ENCODE results near the gene PATL1.

The PATL1 gene

GRCh38 chr11:59669611-59670009 is 773 bp upstream of the PATL1 start (continued):
- TF ChIP-seq OVOL3 (tag by site-specific recombination; IDR thresholded peaks at IDR 0.05) (no peak), HOXA7 (CRISPR knock-in tag; IDR thresholded peaks at IDR 0.05; ENCODE audit: borderline replicate concordance) (no peak), REPIN1 (tag by site-specific recombination; IDR thresholded peaks at IDR 0.05; ENCODE audit: low read depth) (no peak), KLF16 (tag by site-specific recombination; IDR thresholded peaks at IDR 0.05) (no peak), ZNF510 (tag by site-specific recombination; IDR thresholded peaks at IDR 0.05; ENCODE audit: insufficient replicate concordance) (no peak), ZNF529 (tag by site-specific recombination; IDR thresholded peaks at IDR 0.05; ENCODE audit: insufficient replicate concordance) (no peak), WT1 (tag by site-specific recombination; IDR thresholded peaks at IDR 0.05) (no peak), ZNF248 (tag by site-specific recombination; IDR thresholded peaks at IDR 0.05) (no peak), ZNF221 (tag by site-specific recombination; IDR thresholded peaks at IDR 0.05; ENCODE audit: borderline replicate concordance) (no peak), ZNF658 (tag by site-specific recombination; IDR thresholded peaks at IDR 0.05) (no peak), KLF10 (tag by site-specific recombination; IDR thresholded peaks at IDR 0.05) (no peak), ZNF362 (tag by site-specific recombination; IDR thresholded peaks at IDR 0.05) (0 out of 2 replicates have a peak, but pooled peaks have one; percentile 10), HOXD13 (CRISPR knock-in tag; IDR thresholded peaks at IDR 0.05; ENCODE audit: borderline replicate concordance) (no peak), ZNF629 (tag by site-specific recombination; IDR thresholded peaks at IDR 0.05) (no peak), ZNF2 (tag by site-specific recombination; IDR thresholded peaks at IDR 0.05) (no peak), MZF1 (tag by site-specific recombination; IDR thresholded peaks at IDR 0.05; ENCODE audit: borderline replicate concordance) (no peak), ZNF18 (tag by site-specific recombination; IDR thresholded peaks at IDR 0.05) (no peak), ZNF660 (tag by site-specific recombination; IDR thresholded peaks at IDR 0.05) (no peak), BCL11A (tag by site-specific recombination; IDR thresholded peaks at IDR 0.05; ENCODE audit: low read depth) (no peak), PRDM1 (tag by site-specific recombination; IDR thresholded peaks at IDR 0.05) (no peak), ZNF266 (tag by site-specific recombination; IDR thresholded peaks at IDR 0.05; ENCODE audit: low read depth) (no peak), ZFP69B (tag by site-specific recombination; IDR thresholded peaks at IDR 0.05) (no peak), ZFP3 (tag by site-specific recombination; IDR thresholded peaks at IDR 0.05; ENCODE audit: low read depth) (no peak), ZBTB6 (tag by site-specific recombination; IDR thresholded peaks at IDR 0.05) (no peak)

GRCh38 chr11:59668188-59668949 is 468 bp downstream of the PATL1 start:
- H3K9me3 ChIP-seq (ENCODE audit: control insufficient read depth, insufficient read depth, low read depth, low read length), result no peaks in the 10 kb centered on the region
- peak overlapping the region; percentile 28; the same call in 1 of the 2 replicates for H3K27ac ChIP-seq (ENCODE audit: extremely low read depth, low read depth, low read length)
- POLR2A ChIA-PET, result interaction anchor here (0.6 to 1.8 kb wide), 17 partner anchors 9 to 131 kb away, joined by 3 to 39 read pairs (median 4); partner anchors contain the start of genes OSBP and STX3
- no peaks in the 10 kb centered on the region for H3K4me1 ChIP-seq (ENCODE audit: control insufficient read depth, insufficient read depth, low read length)
- peaks cover 24 to 35% of the 10 kb centered on the region in 2 experiments for H3K36me3 ChIP-seq (ENCODE audit: control insufficient read depth in 2 of 2, insufficient read depth in 1 of 2, low read length in 2 of 2)
- peak overlapping the region; percentile 80 for H3K4me3 ChIP-seq (ENCODE audit: low read depth, low read length)
- CTCF ChIA-PET, result interaction anchor here (0.6 to 1.0 kb wide), 4 partner anchors 108 to 665 kb away, joined by 3 to 4 read pairs (median 3); no protein-coding TSS in a partner anchor
- TF ChIP-seq YY1 (tag by site-specific recombination; IDR thresholded peaks at IDR 0.05), result no peak
- TF ChIP-seq ZNF623 (tag by site-specific recombination; IDR thresholded peaks at IDR 0.05), result no peak
- no peak for TF ChIP-seq GFI1B (tag by site-specific recombination; IDR thresholded peaks at IDR 0.05)
- no peak for TF ChIP-seq ZNF580 (tag by site-specific recombination; IDR thresholded peaks at IDR 0.05)
- no peak for TF ChIP-seq ZNF366 (tag by site-specific recombination; conservative IDR thresholded peaks at IDR 0.05)
- no peak for TF ChIP-seq ZNF121 (tag by site-specific recombination; IDR thresholded peaks at IDR 0.05)
- peak; percentile 65; the same call in 1 of the 2 replicates for TF ChIP-seq KLF16 (tag by site-specific recombination; IDR thresholded peaks at IDR 0.05)
- no peak for TF ChIP-seq HOXD13 (CRISPR knock-in tag; IDR thresholded peaks at IDR 0.05; ENCODE audit: borderline replicate concordance)
- TF ChIP-seq PRDM1 (tag by site-specific recombination; IDR thresholded peaks at IDR 0.05), result no peak
- no peak for TF ChIP-seq ZNF18 (tag by site-specific recombination; IDR thresholded peaks at IDR 0.05)
- no peak for TF ChIP-seq ZNF791 (tag by site-specific recombination; IDR thresholded peaks at IDR 0.05)

Measured in HEK293 (cell line).